GM13977 (cell line): ENCODE measurements around the gene PID1.
"Not testable (repeated sequence)": the region's sequence is repeated elsewhere in the genome, so short reads cannot be mapped to it uniquely, and the experiment has no call there.

Experiments
- DNase-seq: peaks from one replicate; pipeline ENCODE4 v3.0.0; 2012; ENCODE audit warnings: low spot score
- CTCF ChIP-seq: IDR thresholded peaks from 2 replicates; pipeline ENCODE4 v1.5.1; 2012; ENCODE audit warnings: mild to moderate bottlenecking, control low read depth; ENCODE audit not compliant: insufficient read depth; ENCODE audit errors: extremely low read depth, missing control alignments
- in situ Hi-C: fragments of 300-500 bp; cut with MboI; formaldehyde crosslinking; loops from one replicate; pipeline ENCODE4 v1.12.0; 2022; ENCODE audit warnings: low sequenced_read_pairs, low pct_unique_long_range_greater_than_20kb, mixed read lengths, inconsistent platforms; ENCODE audit not compliant: unreplicated experiment

The PID1 gene

GRCh38 chr2:229196448-229196847 lies 74.6 kb downstream of the PID1 start:
- in situ Hi-C loops = no loop called here
- TF ChIP-seq CTCF = no peak
- no peak for DNase-seq

- no peak for DNase-seq
- no peak for TF ChIP-seq CTCF
- in situ Hi-C loops = no loop called here
Measured at GRCh38 chr2:229195346-229195947, 75.6 kb downstream of the PID1 start.

GRCh38 chr2:229193281-229193680 lies 77.8 kb downstream of the PID1 start:
- DNase-seq = no peak
- in situ Hi-C loops = no loop called here
- no peak for TF ChIP-seq CTCF

- TF ChIP-seq CTCF = no peak
Measured at GRCh38 chr2:229191413-229191812, 79.7 kb downstream of the PID1 start.

GRCh38 chr2:229187123-229187522 lies 84.0 kb downstream of the PID1 start:
- in situ Hi-C loops, DNase-seq: not testable (repeated sequence)

More at GRCh38 chr2:229191413-229191812, 79.7 kb downstream of the PID1 start:
- in situ Hi-C loops = no loop called here
- no peak for DNase-seq

GRCh38 chr2:229181641-229182040 lies 89.4 kb downstream of the PID1 start:
- no peak for DNase-seq
- in situ Hi-C loops = no loop called here
- TF ChIP-seq CTCF = no peak

GRCh38 chr2:229180658-229181057 lies 90.4 kb downstream of the PID1 start:
- in situ Hi-C loops = no loop called here
- DNase-seq = no peak
- TF ChIP-seq CTCF = no peak
